ENCODE measurements around the gene DHRS3.

Gene DHRS3

DNA sequence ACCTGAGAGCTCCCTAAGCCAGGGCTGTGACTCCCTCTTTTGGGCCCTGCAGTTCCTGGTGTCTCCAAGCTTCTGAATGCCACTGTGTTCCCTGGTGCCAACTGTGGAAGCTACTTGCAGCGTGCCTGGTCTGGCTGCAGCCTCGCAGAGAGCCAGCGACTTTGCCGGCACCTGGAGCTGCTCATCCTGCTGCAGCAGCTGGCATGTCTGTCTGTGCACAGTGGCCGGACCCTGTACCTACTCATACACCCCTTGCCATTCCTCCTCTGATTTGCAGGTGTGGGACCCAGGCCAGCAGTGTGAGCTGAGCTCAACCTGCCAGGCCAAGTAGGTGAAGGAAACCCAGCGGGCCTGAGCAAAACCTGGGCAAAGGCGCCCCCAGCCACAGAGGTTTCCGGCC is 13.6 kb upstream of the DHRS3 start:
- no peak overlapping the region for H3K4me3 ChIP-seq (ENCODE audit: control insufficient read depth, low read depth, low read length)
- no peak for DNase-seq (ENCODE audit: low read depth)
- TF ChIP-seq, protein P1, sequence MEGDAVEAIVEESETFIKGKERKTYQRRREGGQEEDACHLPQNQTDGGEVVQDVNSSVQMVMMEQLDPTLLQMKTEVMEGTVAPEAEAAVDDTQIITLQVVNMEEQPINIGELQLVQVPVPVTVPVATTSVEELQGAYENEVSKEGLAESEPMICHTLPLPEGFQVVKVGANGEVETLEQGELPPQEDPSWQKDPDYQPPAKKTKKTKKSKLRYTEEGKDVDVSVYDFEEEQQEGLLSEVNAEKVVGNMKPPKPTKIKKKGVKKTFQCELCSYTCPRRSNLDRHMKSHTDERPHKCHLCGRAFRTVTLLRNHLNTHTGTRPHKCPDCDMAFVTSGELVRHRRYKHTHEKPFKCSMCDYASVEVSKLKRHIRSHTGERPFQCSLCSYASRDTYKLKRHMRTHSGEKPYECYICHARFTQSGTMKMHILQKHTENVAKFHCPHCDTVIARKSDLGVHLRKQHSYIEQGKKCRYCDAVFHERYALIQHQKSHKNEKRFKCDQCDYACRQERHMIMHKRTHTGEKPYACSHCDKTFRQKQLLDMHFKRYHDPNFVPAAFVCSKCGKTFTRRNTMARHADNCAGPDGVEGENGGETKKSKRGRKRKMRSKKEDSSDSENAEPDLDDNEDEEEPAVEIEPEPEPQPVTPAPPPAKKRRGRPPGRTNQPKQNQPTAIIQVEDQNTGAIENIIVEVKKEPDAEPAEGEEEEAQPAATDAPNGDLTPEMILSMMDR (conservative IDR thresholded peaks at IDR 0.05; ENCODE audit: control insufficient read depth, insufficient read depth, low read depth, low read length): no peak

DNA sequence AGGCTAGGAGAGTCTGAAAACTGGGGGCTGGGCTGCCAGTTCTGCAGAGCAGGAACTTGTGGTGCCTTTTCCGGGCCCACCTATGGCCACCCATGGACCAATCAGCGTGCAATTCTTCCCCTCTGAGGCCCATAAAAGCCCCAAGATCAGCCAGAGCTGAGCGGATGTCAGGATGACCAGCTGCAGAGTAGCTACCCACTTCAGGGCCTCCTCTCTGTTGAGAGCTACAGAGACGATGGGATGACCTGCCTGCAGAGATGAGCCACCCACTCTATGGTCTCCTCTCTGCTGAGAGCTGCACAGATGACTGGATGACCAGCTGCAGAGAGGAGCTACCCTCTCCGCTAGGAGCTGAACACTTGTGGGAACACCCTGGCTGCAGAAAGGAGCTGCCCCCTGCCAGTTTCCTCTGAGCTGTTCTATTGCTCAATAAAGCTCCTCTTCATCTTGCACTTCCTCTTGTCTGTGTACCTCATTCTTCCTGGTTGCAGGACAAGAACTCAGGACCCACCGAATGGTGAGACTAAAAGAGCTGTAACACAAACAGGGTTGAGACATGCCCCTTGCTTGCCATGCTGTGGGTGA is 13.0 kb upstream of the DHRS3 start:
- peak; percentile 43 for DNase-seq (ENCODE audit: low read depth)
- TF ChIP-seq, protein P1 (conservative IDR thresholded peaks at IDR 0.05; ENCODE audit: control insufficient read depth, insufficient read depth, low read depth, low read length): no peak
- H3K4me3 ChIP-seq (ENCODE audit: control insufficient read depth, low read depth, low read length): no peak overlapping the region

DNA sequence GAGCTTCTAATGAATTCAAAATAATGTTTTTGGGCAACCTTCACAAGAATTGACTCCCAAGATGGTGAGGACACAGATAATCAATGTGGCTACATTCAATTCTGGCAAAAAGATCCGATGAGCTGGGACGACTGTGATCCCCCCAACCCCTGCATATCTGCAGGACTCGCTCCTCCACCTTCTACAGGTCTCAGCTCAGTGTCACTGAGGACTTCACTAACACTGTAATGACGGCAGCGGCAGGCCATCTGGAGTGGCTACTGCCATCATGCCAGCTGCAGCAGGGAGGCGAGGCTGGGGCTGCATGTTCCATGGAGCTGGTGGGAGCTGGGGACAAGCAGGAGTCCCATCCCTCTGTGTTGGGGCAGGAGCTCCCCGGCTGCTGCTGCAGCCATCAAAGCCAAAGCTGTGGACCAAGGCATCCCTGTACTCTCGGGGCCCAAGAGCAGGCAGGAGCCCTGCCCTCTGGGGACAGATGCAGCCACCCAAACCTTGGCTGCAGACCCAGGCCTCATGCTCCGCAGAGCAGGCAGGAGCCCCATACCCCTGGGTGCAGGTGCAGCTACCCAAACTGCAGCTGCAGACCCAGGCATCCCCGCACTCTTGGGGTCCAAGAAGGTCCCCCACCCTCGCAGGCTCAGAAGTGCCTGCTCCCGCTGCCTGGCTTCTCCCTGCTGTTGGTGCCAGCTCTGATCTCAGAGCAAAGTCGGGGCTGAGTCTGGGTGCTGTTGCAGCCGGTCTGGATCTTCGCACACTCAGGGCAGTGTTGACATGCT is 12.2 kb upstream of the DHRS3 start:
- no peak overlapping the region for H3K4me3 ChIP-seq (ENCODE audit: control insufficient read depth, low read depth, low read length)
- DNase-seq (ENCODE audit: low read depth): no peak
- TF ChIP-seq, protein P1 (conservative IDR thresholded peaks at IDR 0.05; ENCODE audit: control insufficient read depth, insufficient read depth, low read depth, low read length): no peak

DNA sequence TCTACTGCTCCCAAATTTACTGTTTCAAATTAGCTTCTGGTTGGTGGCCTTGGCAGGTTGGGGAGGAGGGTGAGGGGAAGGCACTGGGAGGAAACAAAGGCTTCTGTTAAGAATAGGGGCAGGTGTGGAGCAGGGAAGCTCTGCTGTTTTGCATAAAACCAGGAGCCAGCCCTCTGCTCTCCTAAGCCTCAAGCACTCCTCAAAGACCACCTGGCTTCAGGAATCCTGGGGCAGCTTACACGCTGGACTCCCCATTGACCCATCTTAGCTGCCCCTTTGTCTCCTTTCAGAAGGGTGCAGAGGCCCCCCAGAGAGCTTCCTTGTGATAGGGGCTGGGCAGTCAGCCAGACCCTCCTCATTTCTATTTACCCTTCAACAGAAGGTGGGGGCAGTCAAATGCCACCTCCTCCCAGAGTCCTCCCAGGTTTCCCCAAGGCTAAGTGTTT is 11.5 kb upstream of the DHRS3 start:
- no peak overlapping the region for H3K4me3 ChIP-seq (ENCODE audit: control insufficient read depth, low read depth, low read length)
- TF ChIP-seq, protein P1 (conservative IDR thresholded peaks at IDR 0.05; ENCODE audit: control insufficient read depth, insufficient read depth, low read depth, low read length): no peak
- DNase-seq (ENCODE audit: low read depth): no peak

DNA sequence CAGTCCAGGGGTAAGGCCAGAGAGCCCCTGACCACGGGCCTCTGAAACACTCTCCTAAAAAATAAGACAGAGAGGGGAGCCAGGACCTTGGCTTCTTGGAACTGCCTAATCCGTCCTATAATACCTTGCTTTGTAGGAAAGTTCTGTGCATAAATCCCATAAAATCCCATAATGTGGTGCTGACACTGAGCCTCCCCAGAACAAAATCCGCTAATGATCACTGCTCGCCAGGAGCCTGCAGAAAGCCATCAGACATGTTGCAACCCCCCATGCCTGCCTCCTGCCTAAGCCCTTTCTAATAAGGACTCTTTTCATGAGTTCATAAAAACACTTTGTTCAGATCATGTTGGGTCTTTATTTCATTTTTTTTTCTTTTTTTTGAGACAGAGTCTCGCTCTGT is 9.3 kb upstream of the DHRS3 start:
- no peak for DNase-seq (ENCODE audit: low read depth)
- TF ChIP-seq, protein P1 (conservative IDR thresholded peaks at IDR 0.05; ENCODE audit: control insufficient read depth, insufficient read depth, low read depth, low read length): no peak

DNA sequence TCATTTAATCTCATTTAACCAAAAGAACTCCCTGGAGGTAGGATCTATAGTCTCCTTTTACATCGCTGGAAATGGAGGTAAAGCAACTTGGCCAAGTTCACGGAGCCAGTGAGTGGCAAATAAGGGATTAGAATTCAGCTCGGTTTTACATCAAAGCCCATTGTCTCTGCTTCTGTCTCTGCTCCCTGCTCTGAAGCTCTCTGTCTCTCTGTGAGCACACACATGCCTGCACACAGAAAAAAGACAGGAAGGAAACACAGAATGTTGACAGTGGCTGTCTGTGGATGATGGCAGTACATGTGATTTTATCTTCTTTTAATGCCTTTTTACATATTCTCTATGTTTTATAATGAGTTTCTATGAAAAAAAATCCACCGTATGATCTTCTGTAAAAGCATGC is 8.9 kb upstream of the DHRS3 start:
- TF ChIP-seq, protein P1 (conservative IDR thresholded peaks at IDR 0.05; ENCODE audit: control insufficient read depth, insufficient read depth, low read depth, low read length): no peak
- DNase-seq (ENCODE audit: low read depth): no peak
- no peak overlapping the region for H3K4me3 ChIP-seq (ENCODE audit: control insufficient read depth, low read depth, low read length)

More for the DNA sequence above, 9.3 kb upstream of the DHRS3 start:
- H3K4me3 ChIP-seq (ENCODE audit: control insufficient read depth, low read depth, low read length): no peak overlapping the region

All from fibroblast of mammary gland (primary cell).